K562 (cell line): ENCODE measurements around the gene CHRNA9. TPM values are rescaled to one million over a fixed set of nuclear protein-coding genes. Genes with fewer than 3 reads are reported as not detected.

Source experiments
- ATAC-seq: fragments of 200-7000 bp; cut with Tn5 transposase; 3 replicates; pipeline ENCODE4 v1.9.1; 2020; ENCODE audit warnings: moderate library complexity
- BruUV-seq: library from RNA; stranded (reverse); fragments of 400-500 nt; replicated peaks from 2 replicates; lab custom pipeline; 2021; lab: Mats Ljungman, UMichigan
- CTCF ChIA-PET: fragments of 300-600 bp; formaldehyde crosslinking; extraction: SDS; loops from one replicate; lab custom pipeline; 2021; ENCODE audit warnings: low intra/inter-chr PET ratio; lab: Yijun Ruan, JAX
- POLR2A ChIA-PET: fragments of 300-600, 350-650 bp; sonication (Branson Sonifier 250); formaldehyde crosslinking; extraction: SDS; loops from one replicate; lab custom pipeline; 2021; ENCODE audit warnings: antibody characterized with exemption, inconsistent platforms; lab: Yijun Ruan, JAX
- DNase-seq, 4 experiments: peaks; one replicate each; pipeline versions ENCODE4 v3.0.0 to v3.0.0-alpha.2; 2011 to 2018; ENCODE audit warnings: low spot score in 3 of 4, mixed read lengths in 3 of 4; ENCODE audit errors: extremely low read depth in 1 of 4
- FAIRE-seq: peaks from 2 replicates; lab custom pipeline; 2011; peaks lifted over from hg19 to GRCh38; lab: Jason Lieb, UNC
- H2AFZ ChIP-seq: 2 replicates; pipeline ENCODE4 v1.6.0; 2011; ENCODE audit warnings: low read depth, low read length, control low read depth, inconsistent platforms
- H3K27ac ChIP-seq: fragments of 200-600 bp; 3 replicates; pipeline ENCODE4 v1.8.0; 2011; ENCODE audit warnings: low read depth, mild to moderate bottlenecking, control low read depth, inconsistent platforms, low read length, moderate library complexity, mixed read lengths; ENCODE audit errors: extremely low read depth
- H3K27me3 ChIP-seq, 2 experiments: fragments of 300-600 bp in 1 of 2; 2 replicates in 1 of 2; 3 replicates in 1 of 2; pipeline versions ENCODE4 v1.6.0 to v1.8.0; 2011; ENCODE audit warnings: inconsistent platforms in 2 of 2, low read length in 2 of 2, mild to moderate bottlenecking in 1 of 2, mixed read lengths in 1 of 2, moderate library complexity in 1 of 2; ENCODE audit not compliant: control insufficient read depth in 2 of 2, insufficient read depth in 2 of 2
- H3K36me3 ChIP-seq: fragments of 300-600 bp; 3 replicates; pipeline ENCODE4 v1.8.0; 2011; ENCODE audit warnings: mild to moderate bottlenecking, low read length, inconsistent platforms; ENCODE audit not compliant: control insufficient read depth, insufficient read depth
- H3K4me1 ChIP-seq, 2 experiments: fragments of 200-600 bp in 1 of 2; replicated peaks in 1 of 2; 2 replicates in 1 of 2; 3 replicates in 1 of 2; pipeline versions ENCODE4 v1.5.1 to v1.8.0; 2011; ENCODE audit warnings: inconsistent platforms in 2 of 2, low read length in 2 of 2, mild to moderate bottlenecking in 1 of 2, mixed read lengths in 1 of 2, moderate library complexity in 1 of 2; ENCODE audit not compliant: control insufficient read depth in 2 of 2, insufficient read depth in 2 of 2
- H3K4me2 ChIP-seq: 2 replicates; pipeline ENCODE4 v1.6.1; 2011; ENCODE audit warnings: low read length, control low read depth, inconsistent platforms, mixed read lengths; ENCODE audit not compliant: insufficient read depth
- H3K4me3 ChIP-seq: fragments of 200-600 bp; sonication (generic), shearing (Covaris generic); 2 replicates; pipeline ENCODE4 v1.5.1; 2016; ENCODE audit warnings: control low read depth, inconsistent platforms
- H3K79me2 ChIP-seq: fragments of 200-600 bp; 3 replicates; pipeline ENCODE4 v1.8.0; 2011; ENCODE audit warnings: low read length, inconsistent platforms; ENCODE audit not compliant: control insufficient read depth, insufficient read depth
- H3K9ac ChIP-seq, 2 experiments: 2 replicates each; pipeline versions ENCODE4 v1.6.0 to v1.6.1; 2011; ENCODE audit warnings: low read depth in 2 of 2, low read length in 2 of 2, control low read depth in 1 of 2, inconsistent platforms in 1 of 2, mild to moderate bottlenecking in 1 of 2, mixed read lengths in 1 of 2; ENCODE audit not compliant: insufficient read depth in 1 of 2
- H3K9me1 ChIP-seq: one replicate; pipeline ENCODE4 v1.6.0; 2011; ENCODE audit warnings: inconsistent platforms, mild to moderate bottlenecking, low read length, moderate library complexity; ENCODE audit not compliant: control insufficient read depth, insufficient read depth
- H3K9me3 ChIP-seq: replicated peaks from 2 replicates; pipeline ENCODE4 v1.5.1; 2011; ENCODE audit warnings: low read depth, low read length, inconsistent platforms; ENCODE audit not compliant: control insufficient read depth, insufficient read depth
- H4K20me1 ChIP-seq: replicated peaks from 2 replicates; pipeline ENCODE4 v1.6.1; 2011; ENCODE audit warnings: low read length, inconsistent platforms, mixed read lengths; ENCODE audit not compliant: control insufficient read depth, insufficient read depth
- MED1 ChIP-seq: sonication (generic); formaldehyde crosslinking; IDR thresholded peaks from 2 replicates; pipeline ENCODE4 v1.8.1; 2023; ENCODE audit warnings: missing genetic modification reagents, borderline replicate concordance
- NRF1 ChIP-seq, 2 experiments: fragments of 450-650 bp; IDR thresholded peaks in 1 of 2; conservative IDR thresholded peaks in 1 of 2; 2 replicates each; pipeline ENCODE4 v1.6.1; 2014; ENCODE audit warnings: mild to moderate bottlenecking in 2 of 2
- ZBTB40 ChIP-seq, 2 experiments: fragments of 450-650 bp in 1 of 2; sonication (generic) in 1 of 2; formaldehyde crosslinking in 1 of 2; IDR thresholded peaks; 2 replicates each; pipeline versions ENCODE4 v1.7.1 to v1.9.0; 2016 to 2022; ENCODE audit warnings: inconsistent platforms in 1 of 2, mild to moderate bottlenecking in 1 of 2, missing genetic modification reagents in 1 of 2
- WGBS: fragments of 100-300 bp; shearing (Covaris generic); methylation state at CpG from one replicate; pipeline ENCODE4 v1.1.6; 2016; ENCODE audit warnings: low coverage, mixed read lengths; ENCODE audit not compliant: insufficient coverage; ENCODE audit errors: missing lambda C conversion rate; 5-methylcytosine and 5-hydroxymethylcytosine counted together
- in situ Hi-C: fragments of 300-500 bp; cut with MboI; formaldehyde crosslinking; loops from 4 replicates; pipeline ENCODE4 v1.15.0; 2018; ENCODE audit warnings: inconsistent platforms, mixed read lengths
- intact Hi-C: fragments of 100-400 bp; cut with micrococcal nuclease; formaldehyde crosslinking; loops from 2 replicates; pipeline ENCODE4 v1.14.2; 2022
- polyA plus RNA-seq, 8 experiments: library from polyadenylated mRNA; depleted of rRNA in 4 of 8; stranded (reverse) in 5 of 8; unstranded in 3 of 8; fragments of >200 nt; fragmentation: Nextera tagmentation in 2 of 8; fragmentation: Illumina TruSeq in 1 of 8; extraction: Ambion mirVana in 2 of 8; extraction: Trizol in 1 of 8; gene quantifications; 2 replicates each; pipeline versions ENCODE4 v1.2.1 to v1.2.3, GENCODE V29; 2011 to 2014; ENCODE audit warnings: inconsistent platforms in 1 of 8, missing spikeins in 1 of 8
- total RNA-seq, 7 experiments: library from RNA; depleted of rRNA in 6 of 7; stranded (reverse); fragments of >200 nt in 6 of 7; fragmentation: Illumina TruSeq in 2 of 7; extraction: Trizol in 2 of 7; gene quantifications; 2 replicates each; pipeline versions ENCODE4 v1.2.1 to v1.2.3, GENCODE V29; 2011 to 2021; ENCODE audit warnings: low replicate concordance in 1 of 7

CHRNA9 gene
- total and polyA plus RNA-seq, 9 of the 15 experiments (the other 6 are each of a cell fraction or from before 2014, with no cell fraction given), result not detected

DNA sequence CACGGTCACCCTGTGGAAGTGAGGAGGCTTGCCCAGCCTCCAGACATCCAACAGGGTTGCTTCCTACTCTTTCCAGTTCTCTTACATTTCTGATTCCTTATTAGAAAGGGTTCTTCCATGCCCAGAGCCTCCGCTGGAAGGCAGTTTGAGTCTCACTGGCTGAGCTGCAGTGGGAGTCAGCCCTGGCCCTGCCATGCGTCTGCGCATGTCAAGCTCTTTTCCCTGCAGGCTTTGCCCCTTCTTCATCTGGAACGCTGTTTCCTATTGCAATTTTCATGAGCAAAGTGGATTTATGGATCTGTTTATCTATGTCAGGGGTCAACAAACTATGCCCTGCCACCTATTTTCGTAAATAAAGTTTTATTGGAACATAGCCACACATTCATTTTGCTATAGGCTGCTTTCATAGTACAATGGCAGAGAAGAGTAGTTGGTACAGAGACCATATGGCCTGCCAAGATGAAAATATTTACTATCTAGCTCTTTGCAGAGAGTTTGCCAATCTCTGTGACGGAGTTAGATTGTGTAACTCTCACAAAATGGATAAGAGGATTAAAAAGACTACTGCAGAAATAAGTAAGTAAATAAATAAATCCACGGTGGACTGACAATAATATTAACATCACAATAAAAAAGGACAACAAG is 3.9 kb upstream of the CHRNA9 start:
- CTCF ChIA-PET, result no interaction called here
- Histone ChIP-seq H3K4me1 (peaks cover 0 to 11% of the 10 kb centered on the region in 2 experiments; a peak in 2 of 5 replicates), H3K36me3 (no peaks in the 10 kb centered on the region), H3K27ac (no peak overlapping the region), H3K9me3 (no peaks in the 10 kb centered on the region), H3K9me1 (no peaks in the 10 kb centered on the region), H3K4me2 (no peak overlapping the region), H3K9ac (no peak overlapping the region), H3K27me3 (peaks cover 46 to 48% of the 10 kb centered on the region in 2 experiments), H3K4me3 (no peak overlapping the region), H4K20me1 (no peaks in the 10 kb centered on the region; the same call in 1 of the 2 replicates), H3K79me2 (no peaks in the 10 kb centered on the region), H2AFZ (no peak overlapping the region)
- POLR2A ChIA-PET, result interaction anchor here (0.6 kb wide), 1 partner anchor 348 kb away, joined by 3 read pairs; no protein-coding TSS in a partner anchor
- ATAC-seq (no peak), DNase-seq (no peak), FAIRE-seq (no peak)
- intact Hi-C loops (no loop called here), in situ Hi-C loops (no loop called here)
- TF ChIP-seq ZBTB40 (IDR thresholded peaks at IDR 0.05) (peak; percentile 67), ZBTB40 (CRISPR knock-in tag; IDR thresholded peaks at IDR 0.05) (no peak), NRF1 (conservative IDR thresholded peaks at IDR 0.05 in 1 of 2, IDR thresholded peaks at IDR 0.05 in 1 of 2) (peak; percentile 44 to 55; a peak in 3 of 4 replicates), MED1 (CRISPR knock-in tag) (no peak)
- WGBS, result 14% methylated on average over 8 of the region's 8 CpGs
- BruUV-seq, result no TSS peak
